ENCODE measurements around the gene DMAC2. TPM values are rescaled to one million over a fixed set of nuclear protein-coding genes. Genes with fewer than 3 reads are reported as not detected.

The DMAC2 gene
- total and polyA plus RNA-seq, 2 of the 13 experiments (the other 11 are each of a cell fraction or from before 2014, with no cell fraction given): 39.0 to 66.0 TPM

GRCh38 chr19:41409288-41409687 is 30.4 kb downstream of the DMAC2 start:
- ChIA-PET CTCF (ENCODE audit: low intra/inter-chr PET ratio, low total read pairs) (no interaction called here), POLR2A (interaction anchor here (0.5 to 2.8 kb wide), 9 partner anchors 15 to 147 kb away, joined by 3 to 15 read pairs (median 6); partner anchors contain the start of genes B3GNT8, B9D2 and DMAC2)
- DNase-seq (ENCODE audit: low spot score) (peak; percentile 92), ATAC-seq (peak; percentile 97), FAIRE-seq (peak; percentile 96)
- Histone ChIP-seq H3K27ac (ENCODE audit: extremely low read length, insufficient read depth, low read length) (peak overlapping the region; percentile 74), H3K9me3 (ENCODE audit: low read length) (no peaks in the 10 kb centered on the region), H3K4me3 (replicated peaks in 1 of 3; ENCODE audit: insufficient read depth in 1 of 3, low read depth in 2 of 3, low read length in 3 of 3) (peak overlapping the region in 2 of 3 experiments; percentile 15 to 35; a peak in 1 of 6 replicates), H3K79me2 (ENCODE audit: insufficient read depth, low read length) (no peaks in the 10 kb centered on the region), H2AFZ (ENCODE audit: low read length) (no peak overlapping the region), H3K27me3 (ENCODE audit: control insufficient read depth in 1 of 2, insufficient read depth in 2 of 2, low read length in 2 of 2) (no peaks in the 10 kb centered on the region), H3K36me3 (replicated peaks in 1 of 2; ENCODE audit: control insufficient read depth in 1 of 2, insufficient read depth in 2 of 2, low read length in 2 of 2) (peaks cover 2 to 5% of the 10 kb centered on the region in 2 experiments; a peak in 3 of 5 replicates), H3K4me1 (ENCODE audit: insufficient read depth, low read length) (peaks cover 30% of the 10 kb centered on the region), H3K9ac (ENCODE audit: insufficient read depth, low read depth, low read length) (peak overlapping the region; percentile 59), H3K4me2 (ENCODE audit: low read depth, low read length) (peak overlapping the region; percentile 63), H4K20me1 (ENCODE audit: insufficient read depth, low read length) (no peaks in the 10 kb centered on the region)
- 3% methylated on average over 4 of the region's 4 CpGs for WGBS (ENCODE audit: low lambda C conversion rate)
- in situ Hi-C loops (cut with HindIII; ENCODE audit: extremely low pct_ligation_motif_present, low pct_unique_long_range_greater_than_20kb) (no loop called here), intact Hi-C loops (cut with micrococcal nuclease; ENCODE audit: unreplicated experiment) (no loop called here)
- BruUV-seq (replicated peaks): no TSS peak
- TF ChIP-seq ZNF501 (CRISPR knock-in tag; IDR thresholded peaks at IDR 0.05): 0 out of 2 replicates have a peak, but pooled peaks have one; percentile 21
- 0 out of 2 replicates have a peak, but pooled peaks have one; percentile 39 for TF ChIP-seq MED1 (CRISPR knock-in tag; IDR thresholded peaks at IDR 0.05)
- TF ChIP-seq SALL1 (CRISPR knock-in tag; IDR thresholded peaks at IDR 0.05): peak; percentile 19; the same call in 1 of the 2 replicates
- no peak for TF ChIP-seq RFXANK (CRISPR knock-in tag; IDR thresholded peaks at IDR 0.05)
- peak; percentile 67; the same call in 1 of the 2 replicates for TF ChIP-seq ZBTB20 (CRISPR knock-in tag; IDR thresholded peaks at IDR 0.05; ENCODE audit: borderline replicate concordance, low read depth)
- TF ChIP-seq ZNF143 (CRISPR knock-in tag; IDR thresholded peaks at IDR 0.05): peak; percentile 77
- TF ChIP-seq HOXD1 (CRISPR knock-in tag; IDR thresholded peaks at IDR 0.05): no peak
- peak; percentile 99 for TF ChIP-seq FOSL2 (CRISPR knock-in tag; IDR thresholded peaks at IDR 0.05)
- TF ChIP-seq ZNF331 (CRISPR knock-in tag; IDR thresholded peaks at IDR 0.05): 0 out of 2 replicates have a peak, but pooled peaks have one; percentile 23
- TF ChIP-seq THYN1 (CRISPR knock-in tag; IDR thresholded peaks at IDR 0.05; ENCODE audit: borderline replicate concordance, low read depth): no peak
- peak; percentile 98 for TF ChIP-seq JUND (CRISPR knock-in tag; IDR thresholded peaks at IDR 0.05)
- peak; percentile 33; the same call in 1 of the 2 replicates for TF ChIP-seq GATAD1 (CRISPR knock-in tag; IDR thresholded peaks at IDR 0.05)
- no peak for TF ChIP-seq ZBTB21 (CRISPR knock-in tag; IDR thresholded peaks at IDR 0.05)
- TF ChIP-seq, protein P1, sequence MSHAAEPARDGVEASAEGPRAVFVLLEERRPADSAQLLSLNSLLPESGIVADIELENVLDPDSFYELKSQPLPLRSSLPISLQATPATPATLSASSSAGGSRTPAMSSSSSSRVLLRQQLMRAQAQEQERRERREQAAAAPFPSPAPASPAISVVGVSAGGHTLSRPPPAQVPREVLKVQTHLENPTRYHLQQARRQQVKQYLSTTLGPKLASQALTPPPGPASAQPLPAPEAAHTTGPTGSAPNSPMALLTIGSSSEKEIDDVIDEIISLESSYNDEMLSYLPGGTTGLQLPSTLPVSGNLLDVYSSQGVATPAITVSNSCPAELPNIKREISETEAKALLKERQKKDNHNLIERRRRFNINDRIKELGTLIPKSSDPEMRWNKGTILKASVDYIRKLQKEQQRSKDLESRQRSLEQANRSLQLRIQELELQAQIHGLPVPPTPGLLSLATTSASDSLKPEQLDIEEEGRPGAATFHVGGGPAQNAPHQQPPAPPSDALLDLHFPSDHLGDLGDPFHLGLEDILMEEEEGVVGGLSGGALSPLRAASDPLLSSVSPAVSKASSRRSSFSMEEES (CRISPR knock-in tag; IDR thresholded peaks at IDR 0.05): peak; percentile 84
- peak; percentile 56; the same call in 1 of the 2 replicates for TF ChIP-seq ZNF292 (CRISPR knock-in tag; IDR thresholded peaks at IDR 0.05; ENCODE audit: borderline replicate concordance, low read depth)
- TF ChIP-seq ZNF564 (CRISPR knock-in tag; IDR thresholded peaks at IDR 0.05): no peak
- TF ChIP-seq ATRX (CRISPR knock-in tag; IDR thresholded peaks at IDR 0.05; ENCODE audit: borderline replicate concordance): no peak
- TF ChIP-seq, protein P2, sequence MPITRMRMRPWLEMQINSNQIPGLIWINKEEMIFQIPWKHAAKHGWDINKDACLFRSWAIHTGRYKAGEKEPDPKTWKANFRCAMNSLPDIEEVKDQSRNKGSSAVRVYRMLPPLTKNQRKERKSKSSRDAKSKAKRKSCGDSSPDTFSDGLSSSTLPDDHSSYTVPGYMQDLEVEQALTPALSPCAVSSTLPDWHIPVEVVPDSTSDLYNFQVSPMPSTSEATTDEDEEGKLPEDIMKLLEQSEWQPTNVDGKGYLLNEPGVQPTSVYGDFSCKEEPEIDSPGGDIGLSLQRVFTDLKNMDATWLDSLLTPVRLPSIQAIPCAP (CRISPR knock-in tag; IDR thresholded peaks at IDR 0.05; ENCODE audit: low read depth): no peak
- no peak for TF ChIP-seq ZNF20 (CRISPR knock-in tag; IDR thresholded peaks at IDR 0.05)
- no peak for TF ChIP-seq ZNF441 (CRISPR knock-in tag; IDR thresholded peaks at IDR 0.05; ENCODE audit: borderline replicate concordance)
- no peak for TF ChIP-seq U2AF2 (IDR thresholded peaks at IDR 0.05; ENCODE audit: low read depth, low read length)
- peak; percentile 93 for TF ChIP-seq JUNB (CRISPR knock-in tag; IDR thresholded peaks at IDR 0.05; ENCODE audit: borderline replicate concordance)
- no peak for TF ChIP-seq ZNF576 (CRISPR knock-in tag; IDR thresholded peaks at IDR 0.05)
- TF ChIP-seq, protein P3, sequence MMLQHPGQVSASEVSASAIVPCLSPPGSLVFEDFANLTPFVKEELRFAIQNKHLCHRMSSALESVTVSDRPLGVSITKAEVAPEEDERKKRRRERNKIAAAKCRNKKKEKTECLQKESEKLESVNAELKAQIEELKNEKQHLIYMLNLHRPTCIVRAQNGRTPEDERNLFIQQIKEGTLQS (CRISPR knock-in tag; IDR thresholded peaks at IDR 0.05): peak; percentile 95
- TF ChIP-seq HDAC2 (CRISPR knock-in tag; IDR thresholded peaks at IDR 0.05): peak; percentile 19; the same call in 1 of the 2 replicates
- no peak for TF ChIP-seq ZNF619 (CRISPR knock-in tag; IDR thresholded peaks at IDR 0.05)

Measured in HepG2 (cell line).